B cell (primary cell): Measurements from ENCODE around the gene LILRA6. TPM values are rescaled to one million over a fixed set of nuclear protein-coding genes. Genes with fewer than 3 reads are reported as not detected.

Experiments
- ATAC-seq: fragments of 200-7000 bp; cut with Tn5 transposase; one replicate; pipeline ENCODE4 v1.10.0; 2021; ENCODE audit warnings: low read depth, mild to moderate bottlenecking, moderate number of reproducible peaks, moderate library complexity
- CTCF ChIA-PET: fragments of 350-600 bp; sonication (Branson Sonifier 250); formaldehyde crosslinking; loops from one replicate; lab custom pipeline; 2021; ENCODE audit warnings: antibody characterized with exemption, inconsistent platforms; lab: Charles Lee
- POLR2A ChIA-PET: fragments of 350-600 bp; sonication (Branson Sonifier 250); formaldehyde crosslinking; loops from one replicate; lab custom pipeline; 2021; ENCODE audit warnings: antibody characterized with exemption; lab: Charles Lee
- DNase-seq: peaks from one replicate; pipeline ENCODE4 v3.0.0; 2013
- H2AFZ ChIP-seq: 2 replicates; pipeline ENCODE4 v1.6.1; 2012; ENCODE audit warnings: mild to moderate bottlenecking, low read depth, low read length; ENCODE audit not compliant: insufficient read depth, poor library complexity, severe bottlenecking
- H3K27ac ChIP-seq, 2 donors: 1 replicate in 1 of 2; 2 replicates in 1 of 2; pipeline ENCODE4 v1.5.1; 2012 to 2013; ENCODE audit warnings: low read length in 2 of 2, mild to moderate bottlenecking in 2 of 2, moderate library complexity in 1 of 2
- H3K27me3 ChIP-seq, 4 experiments: fragments of 200-600 bp in 1 of 4; sonication (generic) in 1 of 4; replicated peaks in 1 of 4; 1 replicate in 2 of 4; 2 replicates in 2 of 4; pipeline versions ENCODE4 v1.6.1 to v1.7.0; 2013 to 2016; ENCODE audit warnings: low read length in 3 of 4, mild to moderate bottlenecking in 2 of 4, mixed read lengths in 1 of 4, moderate library complexity in 1 of 4; ENCODE audit not compliant: insufficient read depth in 4 of 4, control insufficient read depth in 3 of 4; ENCODE audit errors: control extremely low read depth in 1 of 4
- H3K36me3 ChIP-seq, 2 experiments: replicated peaks in 1 of 2; 1 replicate in 1 of 2; 2 replicates in 1 of 2; pipeline versions ENCODE4 v1.6.1 to v1.7.1; 2013; ENCODE audit warnings: low read length in 1 of 2; ENCODE audit not compliant: insufficient read depth in 2 of 2, control insufficient read depth in 1 of 2; ENCODE audit errors: control extremely low read depth in 1 of 2, extremely low read depth in 1 of 2
- H3K4me1 ChIP-seq, 2 donors: fragments of 200-600 bp in 1 of 2; sonication (generic) in 1 of 2; 1 replicate in 1 of 2; 2 replicates in 1 of 2; pipeline versions ENCODE4 v1.5.1 to v1.6.1; 2013 to 2017; ENCODE audit warnings: low read length in 2 of 2; ENCODE audit not compliant: control insufficient read depth in 2 of 2, insufficient read depth in 2 of 2
- H3K4me2 ChIP-seq: replicated peaks from 2 replicates; pipeline ENCODE3; 2012; ENCODE audit warnings: mild to moderate bottlenecking, low read depth, low read length; ENCODE audit not compliant: poor library complexity, severe bottlenecking
- H3K4me3 ChIP-seq, 5 experiments: fragments of 200-600 bp in 1 of 5; sonication (generic) in 1 of 5; 1 replicate in 3 of 5; 2 replicates in 2 of 5; pipeline versions ENCODE4 v1.5.1 to v1.7.0; 2011 to 2016; ENCODE audit warnings: low read length in 4 of 5, mild to moderate bottlenecking in 4 of 5, low read depth in 2 of 5, control low read depth in 1 of 5, moderate library complexity in 1 of 5; ENCODE audit not compliant: insufficient read depth in 1 of 5; ENCODE audit errors: control extremely low read depth in 1 of 5, extremely low read depth in 1 of 5
- H3K79me2 ChIP-seq: fragments of 200-600 bp; sonication (generic); one replicate; pipeline ENCODE4 v1.6.0; 2016; ENCODE audit warnings: low read length; ENCODE audit not compliant: control insufficient read depth, insufficient read depth
- H3K9ac ChIP-seq: fragments of 200-600 bp; sonication (generic); 2 replicates; pipeline ENCODE4 v1.6.1; 2017; ENCODE audit warnings: mild to moderate bottlenecking, low read length, moderate library complexity
- H3K9me3 ChIP-seq, 3 donors: one replicate each; pipeline versions ENCODE4 v1.6.1 to v1.7.1; 2013; ENCODE audit warnings: low read length in 2 of 3; ENCODE audit not compliant: control insufficient read depth in 2 of 3, insufficient read depth in 1 of 3; ENCODE audit errors: control extremely low read depth in 1 of 3
- H4K20me1 ChIP-seq: 2 replicates; pipeline ENCODE4 v1.6.0; 2012; ENCODE audit warnings: mild to moderate bottlenecking, low read length; ENCODE audit not compliant: insufficient read depth, control insufficient read depth, poor library complexity, severe bottlenecking
- H3K27ac Mint-ChIP-seq: one replicate; pipeline ENCODE4 v1.8.0; 2021; ENCODE audit warnings: mixed read lengths
- H3K27me3 Mint-ChIP-seq: one replicate; pipeline ENCODE4 v1.8.0; 2021; ENCODE audit warnings: mixed read lengths
- H3K4me1 Mint-ChIP-seq: one replicate; pipeline ENCODE4 v1.8.0; 2021; ENCODE audit warnings: mixed read lengths
- H3K4me3 Mint-ChIP-seq: one replicate; pipeline ENCODE4 v1.8.0; 2021; ENCODE audit warnings: mixed read lengths
- H3K9me3 Mint-ChIP-seq: one replicate; pipeline ENCODE4 v1.8.0; 2022; ENCODE audit warnings: mixed read lengths; ENCODE audit not compliant: insufficient read depth
- EZH2 ChIP-seq: IDR thresholded peaks from 2 replicates; pipeline ENCODE4 v1.6.1; 2012; ENCODE audit warnings: borderline replicate concordance, low read depth, mild to moderate bottlenecking, moderate library complexity, low read length; ENCODE audit not compliant: insufficient read depth, poor library complexity, severe bottlenecking
- WGBS: methylation state at CpG from one replicate; pipeline ENCODE4 v1.1.5; 2013; ENCODE audit warnings: missing lambda C conversion rate; ENCODE audit not compliant: insufficient coverage; 5-methylcytosine and 5-hydroxymethylcytosine counted together
- intact Hi-C: fragments of 100-400 bp; cut with micrococcal nuclease; formaldehyde crosslinking; loops from one replicate; pipeline ENCODE4 v1.10.0; 2022
- polyA plus RNA-seq: library from polyadenylated mRNA; depleted of rRNA; stranded (reverse); fragments of >200 nt; gene quantifications from 2 replicates; pipeline ENCODE4 v1.2.3, GENCODE V29; 2012
- total RNA-seq, 2 donors: library from RNA; stranded (reverse); fragments of 120-200 nt in 1 of 2; gene quantifications; 1 replicate in 1 of 2; 2 replicates in 1 of 2; pipeline versions ENCODE4 v1.2.3 to v1.2.4, GENCODE V29; 2013 to 2022
- TF ChIP-seq, protein P1 (sequence below): fragments of 200-600 bp; IDR thresholded peaks from one replicate; pipeline ENCODE4 v1.8.0; 2022; ENCODE audit warnings: antibody characterized with exemption, mild to moderate bottlenecking

The LILRA6 gene
- total and polyA plus RNA-seq, 2 donors (not counting 1 experiment from before 2014, with no cell fraction given) = 0.66 TPM; not detected in 1

DNA sequence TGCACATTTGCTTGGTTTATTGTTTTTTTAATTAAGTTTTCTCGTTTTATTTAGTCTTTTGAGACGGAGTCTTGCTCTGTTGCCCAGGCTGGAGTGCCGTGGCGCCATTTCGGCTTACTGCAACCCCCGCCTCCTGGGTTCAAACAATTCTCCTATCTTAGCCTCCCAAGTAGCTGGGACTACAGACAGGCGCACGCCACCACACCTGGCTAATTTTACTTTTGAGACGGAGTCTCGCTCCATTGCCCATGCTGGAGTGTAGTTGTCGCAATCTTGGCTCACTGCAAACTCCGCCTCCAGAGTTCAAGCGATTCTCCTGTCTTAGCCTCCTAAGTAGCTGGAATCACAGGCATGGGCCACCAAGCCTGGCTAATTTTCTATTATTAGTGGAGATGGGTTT, 40.6 kb downstream of the LILRA6 start:
- H3K4me3 ChIP-seq = peak overlapping the region; percentile 64 to 100 (median 95)
- H3K36me3 ChIP-seq = peaks cover 7 to 58% of the 10 kb centered on the region in 2 experiments
- TF ChIP-seq EZH2 = no peak
- TF ChIP-seq, protein P1, sequence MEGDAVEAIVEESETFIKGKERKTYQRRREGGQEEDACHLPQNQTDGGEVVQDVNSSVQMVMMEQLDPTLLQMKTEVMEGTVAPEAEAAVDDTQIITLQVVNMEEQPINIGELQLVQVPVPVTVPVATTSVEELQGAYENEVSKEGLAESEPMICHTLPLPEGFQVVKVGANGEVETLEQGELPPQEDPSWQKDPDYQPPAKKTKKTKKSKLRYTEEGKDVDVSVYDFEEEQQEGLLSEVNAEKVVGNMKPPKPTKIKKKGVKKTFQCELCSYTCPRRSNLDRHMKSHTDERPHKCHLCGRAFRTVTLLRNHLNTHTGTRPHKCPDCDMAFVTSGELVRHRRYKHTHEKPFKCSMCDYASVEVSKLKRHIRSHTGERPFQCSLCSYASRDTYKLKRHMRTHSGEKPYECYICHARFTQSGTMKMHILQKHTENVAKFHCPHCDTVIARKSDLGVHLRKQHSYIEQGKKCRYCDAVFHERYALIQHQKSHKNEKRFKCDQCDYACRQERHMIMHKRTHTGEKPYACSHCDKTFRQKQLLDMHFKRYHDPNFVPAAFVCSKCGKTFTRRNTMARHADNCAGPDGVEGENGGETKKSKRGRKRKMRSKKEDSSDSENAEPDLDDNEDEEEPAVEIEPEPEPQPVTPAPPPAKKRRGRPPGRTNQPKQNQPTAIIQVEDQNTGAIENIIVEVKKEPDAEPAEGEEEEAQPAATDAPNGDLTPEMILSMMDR = no peak
- H3K27me3 ChIP-seq = no peaks in the 10 kb centered on the region
- H3K79me2 ChIP-seq = peaks cover 67% of the 10 kb centered on the region
- H3K27ac Mint-ChIP-seq = peak overlapping the region; percentile 98
- peaks cover 59% of the 10 kb centered on the region for H3K4me1 Mint-ChIP-seq
- H4K20me1 ChIP-seq = peaks cover 61% of the 10 kb centered on the region
- H3K9ac ChIP-seq = peak overlapping the region; percentile 96
- peak overlapping the region; percentile 96 for H3K4me3 Mint-ChIP-seq
- H2AFZ ChIP-seq = no peak overlapping the region
- H3K9me3 Mint-ChIP-seq = no peaks in the 10 kb centered on the region
- POLR2A ChIA-PET = interaction anchor here (1.0 to 4.8 kb wide), 3 partner anchors 12 to 245 kb away, joined by 4 to 73 read pairs (median 11); partner anchors contain the start of genes LENG1, MBOAT7 and TSEN34
- DNase-seq (peak; percentile 30), ATAC-seq (no peak)
- CTCF ChIA-PET = interaction anchor here (4.9 kb wide), 1 partner anchor 12 kb away, joined by 30 read pairs; the partner anchor contains the start of genes MBOAT7 and TSEN34
- peak overlapping the region in 1 of 2 donors; percentile 95 for H3K27ac ChIP-seq
- intact Hi-C loops = loop anchor here (1.0 to 5.0 kb wide), 3 partner anchors 40 to 1475 kb away; partner anchors contain the start of genes EPN1 and LENG8
- peak overlapping the region; percentile 88 for H3K4me2 ChIP-seq
- H3K4me1 ChIP-seq = peaks cover 38 to 54% of the 10 kb centered on the region in 2 donors
- 63% methylated on average over 6 of the region's 13 CpGs for WGBS
- no peaks in the 10 kb centered on the region for H3K9me3 ChIP-seq
- no peaks in the 10 kb centered on the region for H3K27me3 Mint-ChIP-seq

DNA sequence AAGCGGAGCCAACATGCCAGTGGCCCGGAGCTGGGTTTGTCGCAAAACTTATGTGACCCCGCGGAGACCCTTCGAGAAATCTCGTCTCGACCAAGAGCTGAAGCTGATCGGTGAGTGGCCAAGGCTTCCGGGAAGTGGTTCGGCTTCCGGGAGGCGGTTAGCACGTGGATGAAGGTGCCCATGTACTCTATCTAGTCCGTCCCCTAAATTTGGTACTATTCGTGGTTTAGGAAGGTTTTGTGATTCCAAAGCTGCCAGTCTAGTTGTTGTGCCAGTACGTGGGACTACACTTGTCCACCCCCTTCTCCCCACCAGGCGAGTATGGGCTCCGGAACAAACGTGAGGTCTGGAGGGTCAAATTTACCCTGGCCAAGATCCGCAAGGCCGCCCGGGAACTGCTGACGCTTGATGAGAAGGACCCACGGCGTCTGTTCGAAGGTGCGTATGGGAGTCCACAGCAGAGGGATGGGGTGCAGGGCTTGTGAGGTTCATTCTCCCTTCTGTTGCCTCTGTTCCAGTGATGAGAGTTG, 41.4 kb downstream of the LILRA6 start:
- Mint-ChIP-seq H3K27ac (peak overlapping the region; percentile 98), H3K9me3 (no peaks in the 10 kb centered on the region), H3K27me3 (no peaks in the 10 kb centered on the region), H3K4me3 (peak overlapping the region; percentile 96), H3K4me1 (peaks cover 55% of the 10 kb centered on the region)
- peaks cover 54% of the 10 kb centered on the region for H4K20me1 ChIP-seq
- H3K4me3 ChIP-seq = peak overlapping the region; percentile 64 to 100 (median 95)
- H3K27me3 ChIP-seq = no peaks in the 10 kb centered on the region
- ATAC-seq = no peak
- TF ChIP-seq, protein P1 = no peak
- TF ChIP-seq EZH2 = no peak
- peaks cover 7 to 51% of the 10 kb centered on the region in 2 experiments for H3K36me3 ChIP-seq
- CTCF ChIA-PET = interaction anchor here (0.6 to 4.9 kb wide), 3 partner anchors 12 to 805 kb away, joined by 3 to 30 read pairs (median 3); partner anchors contain the start of genes MBOAT7 and TSEN34
- DNase-seq = no peak
- 2% methylated on average over 18 of the region's 28 CpGs for WGBS
- peaks cover 60% of the 10 kb centered on the region for H3K79me2 ChIP-seq
- peaks cover 38 to 47% of the 10 kb centered on the region in 2 donors for H3K4me1 ChIP-seq
- POLR2A ChIA-PET = interaction anchor here (0.7 to 4.8 kb wide), 5 partner anchors 11 to 188 kb away, joined by 4 to 73 read pairs (median 5); partner anchors contain the start of genes LENG1, MBOAT7, PRPF31 and TFPT
- H3K4me2 ChIP-seq = peak overlapping the region; percentile 88
- intact Hi-C loops = loop anchor here (1.0 to 5.0 kb wide), 3 partner anchors 39 to 1476 kb away; partner anchors contain the start of genes EPN1 and LENG8
- H3K9me3 ChIP-seq = no peaks in the 10 kb centered on the region
- H3K27ac ChIP-seq = peak overlapping the region; percentile 75 to 95
- H2AFZ ChIP-seq = peak overlapping the region; percentile 85
- H3K9ac ChIP-seq = peak overlapping the region; percentile 96
